Neuronal stem cell (in vitro differentiated cells): Measurements from ENCODE around the gene NDUFAB1.
"Not testable (repeated sequence)": the region's sequence is repeated elsewhere in the genome, so short reads cannot be mapped to it uniquely, and the experiment has no call there.

Source experiments
- DNase-seq: peaks from one replicate; pipeline ENCODE4 v3.0.0-alpha.2; 2013; ENCODE audit warnings: low spot score
- H2AFZ ChIP-seq: one replicate; pipeline ENCODE4 v1.6.1; 2013; ENCODE audit warnings: mild to moderate bottlenecking, low read length, inconsistent platforms
- H2AK5ac ChIP-seq: 2 replicates; pipeline ENCODE4 v1.6.1; 2013; ENCODE audit warnings: low read depth, mild to moderate bottlenecking, inconsistent platforms, low read length, moderate library complexity, mixed read lengths
- H2BK120ac ChIP-seq: 2 replicates; pipeline ENCODE4 v1.6.1; 2013; ENCODE audit warnings: low read depth, mild to moderate bottlenecking, inconsistent platforms, low read length, moderate library complexity, mixed read lengths
- H2BK12ac ChIP-seq: one replicate; pipeline ENCODE4 v1.6.1; 2013; ENCODE audit warnings: low read length, inconsistent platforms
- H2BK15ac ChIP-seq: 2 replicates; pipeline ENCODE4 v1.6.1; 2013; ENCODE audit warnings: mild to moderate bottlenecking, low read length, inconsistent platforms, mixed read lengths
- H2BK5ac ChIP-seq: one replicate; pipeline ENCODE4 v1.6.1; 2013; ENCODE audit warnings: inconsistent platforms, mild to moderate bottlenecking, low read length, moderate library complexity
- H3K14ac ChIP-seq: one replicate; pipeline ENCODE4 v1.6.1; 2013; ENCODE audit warnings: low read length, inconsistent platforms
- H3K18ac ChIP-seq: 2 replicates; pipeline ENCODE4 v1.6.1; 2013; ENCODE audit warnings: low read length, inconsistent platforms
- H3K23ac ChIP-seq: 2 replicates; pipeline ENCODE4 v1.6.1; 2013; ENCODE audit warnings: low read depth, mild to moderate bottlenecking, mixed read lengths, low read length, inconsistent platforms; ENCODE audit not compliant: poor library complexity
- H3K27ac ChIP-seq: replicated peaks from 3 replicates; pipeline ENCODE4 v1.5.1; 2013; ENCODE audit warnings: low read length, inconsistent platforms
- H3K27me3 ChIP-seq, 3 experiments: 2 replicates each; pipeline ENCODE4 v1.6.1; 2013; ENCODE audit warnings: low read length in 3 of 3, mild to moderate bottlenecking in 2 of 3, inconsistent platforms in 1 of 3, low read depth in 1 of 3, mixed read lengths in 1 of 3, moderate library complexity in 1 of 3; ENCODE audit not compliant: control insufficient read depth in 3 of 3, insufficient read depth in 3 of 3
- H3K36me3 ChIP-seq, 2 donors: replicated peaks in 1 of 2; 2 replicates each; pipeline ENCODE4 v1.6.1; 2013; ENCODE audit warnings: low read length in 2 of 2; ENCODE audit not compliant: control insufficient read depth in 2 of 2, insufficient read depth in 2 of 2
- H3K4ac ChIP-seq: 2 replicates; pipeline ENCODE4 v1.6.1; 2013; ENCODE audit warnings: inconsistent platforms, mild to moderate bottlenecking, low read length, moderate library complexity
- H3K4me1 ChIP-seq, 2 donors: 1 replicate in 1 of 2; 2 replicates in 1 of 2; pipeline ENCODE4 v1.6.1; 2013; ENCODE audit warnings: low read length in 2 of 2, low read depth in 1 of 2; ENCODE audit not compliant: control insufficient read depth in 2 of 2, insufficient read depth in 1 of 2
- H3K4me2 ChIP-seq: one replicate; pipeline ENCODE4 v1.6.1; 2013; ENCODE audit warnings: mild to moderate bottlenecking, low read length, inconsistent platforms; ENCODE audit not compliant: insufficient read depth, poor library complexity, severe bottlenecking
- H3K4me3 ChIP-seq, 2 donors: 2 replicates each; pipeline ENCODE4 v1.5.1; 2013; ENCODE audit warnings: low read length in 2 of 2, mild to moderate bottlenecking in 2 of 2, inconsistent platforms in 1 of 2, moderate library complexity in 1 of 2
- H3K79me1 ChIP-seq: one replicate; pipeline ENCODE4 v1.6.1; 2013; ENCODE audit warnings: low read depth, mild to moderate bottlenecking, inconsistent platforms, low read length, moderate library complexity
- H3K9ac ChIP-seq: one replicate; pipeline ENCODE4 v1.6.1; 2013; ENCODE audit warnings: mild to moderate bottlenecking, low read depth, low read length, inconsistent platforms; ENCODE audit not compliant: poor library complexity
- H3K9me3 ChIP-seq, 2 donors: replicated peaks in 1 of 2; 2 replicates each; pipeline versions ENCODE3 to v1.6.1; 2013; ENCODE audit warnings: low read length in 2 of 2, mild to moderate bottlenecking in 2 of 2, inconsistent platforms in 1 of 2, low read depth in 1 of 2, mixed read lengths in 1 of 2, moderate library complexity in 1 of 2; ENCODE audit not compliant: control insufficient read depth in 2 of 2, insufficient read depth in 1 of 2
- H4K8ac ChIP-seq: one replicate; pipeline ENCODE4 v1.6.1; 2013; ENCODE audit warnings: low read depth, mild to moderate bottlenecking, inconsistent platforms, low read length, moderate library complexity
- H4K91ac ChIP-seq: one replicate; pipeline ENCODE4 v1.6.1; 2013; ENCODE audit warnings: low read length, low read depth, mild to moderate bottlenecking, inconsistent platforms; ENCODE audit not compliant: poor library complexity
- whole genome bisulfite sequencing, 2 donors: extraction: QIAGEN DNeasy Blood & Tissue Kit; methylation state at CpG; one replicate each; pipeline ENCODE4 v1.1.7; 2013; ENCODE audit warnings: missing lambda C conversion rate in 2 of 2, mixed read lengths in 1 of 2; ENCODE audit not compliant: insufficient read length in 2 of 2, insufficient replicate concordance in 1 of 2; ENCODE audit errors: extremely low coverage in 2 of 2; 5-methylcytosine and 5-hydroxymethylcytosine counted together

NDUFAB1 gene

DNA sequence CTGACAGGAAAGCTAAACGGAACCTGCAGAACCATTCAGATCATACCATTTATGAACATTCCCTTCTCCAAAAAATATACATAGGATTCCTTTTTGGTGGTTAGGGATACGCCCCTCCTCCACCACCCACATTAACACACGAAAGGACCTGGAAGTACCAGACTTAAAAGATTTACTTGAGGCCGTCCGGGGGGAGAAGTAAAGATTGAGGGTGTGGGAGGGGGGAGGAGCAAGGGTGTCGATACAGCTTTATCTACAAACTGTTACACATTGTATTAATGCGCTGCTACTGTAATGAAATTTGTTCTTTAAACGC lies 44.5 kb upstream of the NDUFAB1 start:
- peak overlapping the region; percentile 83 for H2AK5ac ChIP-seq
- no peak overlapping the region for H4K91ac ChIP-seq
- no peak overlapping the region for H3K14ac ChIP-seq
- peak overlapping the region; percentile 83 for H3K4me2 ChIP-seq
- H4K8ac ChIP-seq = no peak overlapping the region
- no peak overlapping the region for H2BK12ac ChIP-seq
- no peak overlapping the region for H2BK5ac ChIP-seq
- peak overlapping the region; percentile 97 for H3K9ac ChIP-seq
- peak overlapping the region; percentile 87 to 98 for H3K4me3 ChIP-seq
- peaks cover 8% of the 10 kb centered on the region for H3K79me1 ChIP-seq
- peaks cover 8 to 58% of the 10 kb centered on the region in 2 donors for H3K36me3 ChIP-seq
- H3K4ac ChIP-seq = no peak overlapping the region
- H3K27me3 ChIP-seq = no peaks in the 10 kb centered on the region
- no peak overlapping the region for H3K27ac ChIP-seq
- H2BK120ac ChIP-seq = no peak overlapping the region
- H3K18ac ChIP-seq = no peak overlapping the region
- no peak overlapping the region for H3K23ac ChIP-seq
- no peaks in the 10 kb centered on the region for H3K9me3 ChIP-seq
- DNase-seq = no peak
- H2BK15ac ChIP-seq = no peak overlapping the region
- peak overlapping the region; percentile 96 for H2AFZ ChIP-seq
- peaks cover 7 to 9% of the 10 kb centered on the region in 2 donors for H3K4me1 ChIP-seq
- no CpG with 5 or more reads among the region's 8 CpGs for WGBS, 2 donors

DNA sequence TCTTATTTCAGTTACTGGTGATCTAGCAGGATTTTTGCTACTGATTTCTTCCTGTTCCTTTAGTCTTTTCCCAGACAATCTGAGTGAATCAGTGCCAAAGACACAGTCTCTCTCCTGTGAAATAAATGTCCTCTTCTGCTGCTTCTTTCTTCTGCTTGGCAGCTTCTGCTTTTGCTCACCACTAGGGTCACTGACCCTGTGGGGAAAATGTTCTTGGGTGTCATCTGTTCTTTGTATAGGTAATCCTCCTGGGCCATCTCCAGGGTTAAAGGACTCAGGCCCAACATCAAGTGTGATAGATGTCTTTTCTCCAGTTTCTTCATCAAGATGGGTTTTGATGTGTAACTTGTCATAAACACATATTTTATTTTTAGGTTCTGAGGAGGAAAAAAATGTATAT lies 39.8 kb upstream of the NDUFAB1 start:
- Histone ChIP-seq H4K91ac (no peak overlapping the region), H3K23ac (no peak overlapping the region), H3K27ac (no peak overlapping the region), H2BK12ac (no peak overlapping the region), H3K4ac (no peak overlapping the region), H3K9me3 (no peaks in the 10 kb centered on the region), H3K79me1 (peaks cover 7% of the 10 kb centered on the region), H3K14ac (no peak overlapping the region), H2AFZ (no peak overlapping the region), H3K18ac (no peak overlapping the region), H2BK15ac (no peak overlapping the region), H3K4me1 (peaks cover 2 to 3% of the 10 kb centered on the region in 2 donors), H2BK120ac (no peak overlapping the region), H4K8ac (no peak overlapping the region), H3K36me3 (peaks cover 19 to 75% of the 10 kb centered on the region in 2 donors), H2AK5ac (no peak overlapping the region), H2BK5ac (no peak overlapping the region), H3K9ac (no peak overlapping the region), H3K4me2 (no peak overlapping the region), H3K27me3 (no peaks in the 10 kb centered on the region), H3K4me3 (no peak overlapping the region)
- no peak for DNase-seq

DNA sequence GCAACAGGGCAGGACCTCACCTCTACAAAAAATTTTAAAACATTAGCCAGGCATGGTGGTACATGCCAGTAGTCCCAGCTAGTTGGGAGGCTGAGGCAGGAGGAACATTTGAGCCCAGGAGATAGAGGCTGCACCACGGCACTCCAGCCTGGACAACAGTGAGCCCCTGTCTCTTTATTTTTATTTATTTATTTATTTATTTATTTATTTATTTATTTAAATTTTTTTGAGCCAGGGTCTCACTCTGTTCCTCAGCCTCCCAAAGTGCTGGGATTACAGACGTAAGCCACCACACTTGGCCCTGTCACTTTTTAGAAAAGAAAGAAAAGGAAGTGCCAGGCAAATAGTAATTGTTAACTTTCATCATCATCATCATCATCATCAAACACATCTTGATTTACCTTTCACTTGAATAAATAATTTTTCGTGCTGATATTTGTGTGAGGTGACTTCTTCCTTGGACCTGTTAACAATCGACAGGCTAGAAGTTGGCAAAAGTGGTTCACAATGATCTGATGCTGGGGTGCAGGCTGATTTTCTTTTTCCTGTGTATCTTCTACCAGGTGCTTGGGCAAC lies 38.4 kb upstream of the NDUFAB1 start:
- Histone ChIP-seq H2BK15ac (no peak overlapping the region), H3K4ac (no peak overlapping the region), H3K9ac (no peak overlapping the region), H2AFZ (no peak overlapping the region), H3K27me3 (no peaks in the 10 kb centered on the region), H3K4me1 (no peaks in the 10 kb centered on the region), H3K36me3 (peaks cover 23 to 87% of the 10 kb centered on the region in 2 donors), H2AK5ac (no peak overlapping the region), H2BK5ac (no peak overlapping the region), H3K18ac (no peak overlapping the region), H2BK120ac (no peak overlapping the region), H3K27ac (no peak overlapping the region), H3K9me3 (no peaks in the 10 kb centered on the region), H3K79me1 (peaks cover 2% of the 10 kb centered on the region), H3K23ac (no peak overlapping the region), H3K14ac (no peak overlapping the region), H3K4me3 (no peak overlapping the region), H4K8ac (no peak overlapping the region), H2BK12ac (no peak overlapping the region), H3K4me2 (no peak overlapping the region), H4K91ac (no peak overlapping the region)
- no peak for DNase-seq
- no CpG with 5 or more reads among the region's 4 CpGs for WGBS, 2 donors

DNA sequence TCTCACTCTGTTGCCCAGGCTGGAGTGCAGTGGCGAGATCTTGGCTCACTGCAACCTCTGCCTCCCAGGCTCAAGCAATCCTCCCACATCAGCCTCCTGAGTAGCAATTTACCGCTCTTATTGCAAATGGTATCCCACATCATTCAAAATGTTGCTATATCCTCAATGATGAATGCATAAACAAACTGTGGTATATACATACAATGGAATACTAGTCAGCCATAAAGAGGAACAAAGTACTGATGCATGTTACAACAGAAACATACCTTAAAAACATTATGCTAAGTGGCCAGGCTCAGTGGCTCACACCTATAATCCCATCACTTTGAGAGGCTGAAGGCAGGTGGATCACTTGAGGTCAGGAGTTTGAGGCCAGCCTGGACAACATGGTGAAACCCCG lies 35.8 kb upstream of the NDUFAB1 start:
- H4K91ac ChIP-seq, H2BK12ac ChIP-seq, H3K4ac ChIP-seq, H3K27me3 ChIP-seq, H3K27ac ChIP-seq, H3K9me3 ChIP-seq, H3K18ac ChIP-seq, H3K4me3 ChIP-seq, H3K23ac ChIP-seq, H2AK5ac ChIP-seq, H2BK5ac ChIP-seq, H3K4me2 ChIP-seq, H2BK120ac ChIP-seq, DNase-seq, H3K9ac ChIP-seq, H3K4me1 ChIP-seq, H2AFZ ChIP-seq, H3K79me1 ChIP-seq, H4K8ac ChIP-seq, H2BK15ac ChIP-seq, H3K14ac ChIP-seq: not testable (repeated sequence)
- no CpG with 5 or more reads among the region's 3 CpGs for WGBS, 2 donors
- H3K36me3 ChIP-seq = peaks cover 20 to 92% of the 10 kb centered on the region in 2 donors
